ENCODE measurements around the gene ATRNL1. TPM values are rescaled to one million over a fixed set of nuclear protein-coding genes. Genes with fewer than 3 reads are reported as not detected.
"Not testable (repeated sequence)": the region's sequence is repeated elsewhere in the genome, so short reads cannot be mapped to it uniquely, and the experiment has no call there.

The ATRNL1 gene
- total and polyA plus RNA-seq, 2 experiments from 2014 or later = not detected

- H3K27ac ChIP-seq = no peak overlapping the region
- no peaks in the 10 kb centered on the region for H3F3A ChIP-seq (ENCODE audit: insufficient read depth)
- in situ Hi-C loops (cut with MboI) = no loop called here
- no peaks in the 10 kb centered on the region for H3K27me3 ChIP-seq (replicated peaks; ENCODE audit: insufficient read depth)
- no peak overlapping the region for H3K9ac ChIP-seq
- H3K79me2 ChIP-seq (ENCODE audit: insufficient read depth) = no peaks in the 10 kb centered on the region
- no peak overlapping the region for H2AFZ ChIP-seq
- H3K9me2 ChIP-seq (ENCODE audit: insufficient read depth) = no peaks in the 10 kb centered on the region
- WGBS, 2 experiments (ENCODE audit: low coverage in 1 of 2, low lambda C conversion rate in 2 of 2, missing lambda C conversion rate in 2 of 2) = 18 to 22% methylated on average over 2 of the region's 2 CpGs
- H3K9me3 ChIP-seq (ENCODE audit: low read depth) = no peaks in the 10 kb centered on the region
- H4K20me1 ChIP-seq (ENCODE audit: insufficient read depth) = no peaks in the 10 kb centered on the region
- no peak overlapping the region for H3K4me3 ChIP-seq
- no peak overlapping the region for H3K4me2 ChIP-seq (ENCODE audit: unreplicated experiment)
- DNase-seq = no peak
- H3K4me1 ChIP-seq (ENCODE audit: insufficient read depth) = no peaks in the 10 kb centered on the region
- H3K36me3 ChIP-seq (ENCODE audit: low read depth) = no peaks in the 10 kb centered on the region
- TF ChIP-seq EZH2phosphoT487 (IDR thresholded peaks at IDR 0.05; ENCODE audit: insufficient read depth, low read depth) (no peak), EZH2 (IDR thresholded peaks at IDR 0.05; ENCODE audit: insufficient read depth, poor library complexity, severe bottlenecking) (no peak)
Observed at GRCh38 chr10:115278294-115278693, 185.1 kb downstream of the ATRNL1 start.

- Histone ChIP-seq H3K27me3 (replicated peaks; ENCODE audit: insufficient read depth) (no peaks in the 10 kb centered on the region), H3K9me3 (ENCODE audit: low read depth) (no peaks in the 10 kb centered on the region), H3K27ac (no peak overlapping the region), H3K36me3 (ENCODE audit: low read depth) (no peaks in the 10 kb centered on the region), H3K4me1 (ENCODE audit: insufficient read depth) (no peaks in the 10 kb centered on the region), H3K9ac (no peak overlapping the region), H3K9me2 (ENCODE audit: insufficient read depth) (no peaks in the 10 kb centered on the region), H3K4me3 (no peak overlapping the region), H3F3A (ENCODE audit: insufficient read depth) (no peaks in the 10 kb centered on the region), H3K79me2 (ENCODE audit: insufficient read depth) (no peaks in the 10 kb centered on the region), H2AFZ (no peak overlapping the region), H3K4me2 (ENCODE audit: unreplicated experiment) (no peak overlapping the region), H4K20me1 (ENCODE audit: insufficient read depth) (no peaks in the 10 kb centered on the region)
- 27 to 29% methylated on average over 5 of the region's 5 CpGs for WGBS, 2 experiments (ENCODE audit: low coverage in 1 of 2, low lambda C conversion rate in 2 of 2, missing lambda C conversion rate in 2 of 2)
- TF ChIP-seq EZH2 (IDR thresholded peaks at IDR 0.05; ENCODE audit: insufficient read depth, poor library complexity, severe bottlenecking) (no peak), EZH2phosphoT487 (IDR thresholded peaks at IDR 0.05; ENCODE audit: insufficient read depth, low read depth) (no peak)
- in situ Hi-C loops (cut with MboI) = no loop called here
- no peak for DNase-seq
Observed at GRCh38 chr10:115295213-115295805, 202.1 kb downstream of the ATRNL1 start.

GRCh38 chr10:115300080-115300479 lies 206.9 kb downstream of the ATRNL1 start:
- Histone ChIP-seq H3K79me2 (ENCODE audit: insufficient read depth) (no peaks in the 10 kb centered on the region), H3K4me3 (no peak overlapping the region), H3F3A (ENCODE audit: insufficient read depth) (no peaks in the 10 kb centered on the region), H3K27me3 (replicated peaks; ENCODE audit: insufficient read depth) (no peaks in the 10 kb centered on the region), H4K20me1 (ENCODE audit: insufficient read depth) (no peaks in the 10 kb centered on the region), H3K9me2 (ENCODE audit: insufficient read depth) (no peaks in the 10 kb centered on the region), H2AFZ (no peak overlapping the region), H3K4me2 (ENCODE audit: unreplicated experiment) (no peak overlapping the region), H3K27ac (no peak overlapping the region), H3K4me1 (ENCODE audit: insufficient read depth) (no peaks in the 10 kb centered on the region), H3K36me3 (ENCODE audit: low read depth) (no peaks in the 10 kb centered on the region), H3K9ac (no peak overlapping the region), H3K9me3 (ENCODE audit: low read depth) (no peaks in the 10 kb centered on the region)
- in situ Hi-C loops (cut with MboI) = no loop called here
- TF ChIP-seq EZH2phosphoT487 (IDR thresholded peaks at IDR 0.05; ENCODE audit: insufficient read depth, low read depth) (no peak), EZH2 (IDR thresholded peaks at IDR 0.05; ENCODE audit: insufficient read depth, poor library complexity, severe bottlenecking) (no peak)
- no peak for DNase-seq
- 10 to 14% methylated on average over 1 of the region's 1 CpG for WGBS, 2 experiments (ENCODE audit: low coverage in 1 of 2, low lambda C conversion rate in 2 of 2, missing lambda C conversion rate in 2 of 2)

GRCh38 chr10:115319669-115320068 lies 226.5 kb downstream of the ATRNL1 start:
- H3K27ac ChIP-seq; in situ Hi-C loops (cut with MboI); H2AFZ ChIP-seq; H3K4me2 ChIP-seq (ENCODE audit: unreplicated experiment); H3K36me3 ChIP-seq (ENCODE audit: low read depth); H3K9me2 ChIP-seq (ENCODE audit: insufficient read depth); H3K9me3 ChIP-seq (ENCODE audit: low read depth); H3F3A ChIP-seq (ENCODE audit: insufficient read depth); H3K9ac ChIP-seq; H3K79me2 ChIP-seq (ENCODE audit: insufficient read depth); DNase-seq; H4K20me1 ChIP-seq (ENCODE audit: insufficient read depth); H3K4me3 ChIP-seq; H3K27me3 ChIP-seq (replicated peaks; ENCODE audit: insufficient read depth); H3K4me1 ChIP-seq (ENCODE audit: insufficient read depth): not testable (repeated sequence)
- WGBS, 2 experiments (ENCODE audit: low coverage in 1 of 2, low lambda C conversion rate in 2 of 2, missing lambda C conversion rate in 2 of 2) = 29 to 39% methylated on average over 1 of the region's 1 CpG

- Histone ChIP-seq H2AFZ (no peak overlapping the region), H4K20me1 (ENCODE audit: insufficient read depth) (no peaks in the 10 kb centered on the region), H3K9me2 (ENCODE audit: insufficient read depth) (no peaks in the 10 kb centered on the region), H3K27me3 (replicated peaks; ENCODE audit: insufficient read depth) (no peaks in the 10 kb centered on the region), H3K79me2 (ENCODE audit: insufficient read depth) (no peaks in the 10 kb centered on the region), H3F3A (ENCODE audit: insufficient read depth) (no peaks in the 10 kb centered on the region), H3K4me3 (no peak overlapping the region), H3K27ac (no peak overlapping the region), H3K4me1 (ENCODE audit: insufficient read depth) (no peaks in the 10 kb centered on the region), H3K36me3 (ENCODE audit: low read depth) (no peaks in the 10 kb centered on the region), H3K4me2 (ENCODE audit: unreplicated experiment) (no peak overlapping the region), H3K9me3 (ENCODE audit: low read depth) (no peaks in the 10 kb centered on the region), H3K9ac (no peak overlapping the region)
- 8 to 19% methylated on average over 2 of the region's 2 CpGs for WGBS, 2 experiments (ENCODE audit: low coverage in 1 of 2, low lambda C conversion rate in 2 of 2, missing lambda C conversion rate in 2 of 2)
- no peak for DNase-seq
- in situ Hi-C loops (cut with MboI) = no loop called here
- no peak for TF ChIP-seq EZH2phosphoT487 (IDR thresholded peaks at IDR 0.05; ENCODE audit: insufficient read depth, low read depth)
- TF ChIP-seq EZH2 (IDR thresholded peaks at IDR 0.05; ENCODE audit: insufficient read depth, poor library complexity, severe bottlenecking) = no peak
Observed at GRCh38 chr10:115321360-115321759, 228.2 kb downstream of the ATRNL1 start.
